NCI-H1105 (cell line): ENCODE data around the gene EPHA7.

Experiments used
- DNase-seq: peaks from one replicate; lab custom pipeline; 2025; lab: John Stamatoyannopoulos, UW

EPHA7 gene

DNA sequence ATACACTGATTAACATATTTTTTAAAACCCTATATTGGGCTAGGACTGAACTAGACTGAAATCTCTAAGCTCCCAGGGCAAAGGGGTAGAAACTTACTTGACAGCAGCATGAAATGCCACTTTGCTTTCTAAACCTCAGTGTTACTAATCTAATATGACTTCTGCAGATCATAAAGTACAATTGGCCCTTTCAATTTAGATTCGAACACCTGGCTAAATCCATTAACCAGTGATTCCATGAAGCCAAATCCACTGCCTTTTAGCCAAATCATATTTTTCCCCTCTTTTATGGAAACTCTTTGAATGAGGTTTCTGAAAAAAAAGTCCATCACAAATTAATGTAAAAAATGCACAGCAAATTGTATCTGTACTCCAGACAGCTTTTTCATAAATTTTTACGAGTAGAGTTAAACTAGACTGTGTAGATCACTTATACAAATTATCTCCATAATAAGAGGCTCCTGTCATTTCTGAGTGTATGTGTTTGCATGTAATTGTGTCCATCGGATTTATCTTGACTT, 25.7 kb downstream of the EPHA7 start:
- DNase-seq: peak; percentile 14

DNA sequence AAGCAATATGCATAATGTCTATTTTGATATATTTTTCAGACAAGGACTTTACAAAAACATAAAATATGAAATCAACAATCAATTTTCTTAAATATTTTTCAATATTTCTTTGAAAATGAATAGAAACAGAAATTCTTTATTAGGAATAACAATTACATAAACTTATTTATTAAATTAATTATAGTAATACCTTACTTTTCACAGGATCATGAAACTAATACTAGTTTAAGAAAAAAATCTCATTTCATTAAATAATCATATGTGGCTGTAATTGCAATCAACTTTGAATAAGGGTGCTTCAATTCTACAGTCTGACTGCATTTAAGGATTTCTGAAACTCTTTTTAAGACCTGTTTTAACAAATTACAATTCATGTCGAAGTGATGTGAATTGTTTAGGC, 26.6 kb downstream of the EPHA7 start:
- no peak for DNase-seq

DNA sequence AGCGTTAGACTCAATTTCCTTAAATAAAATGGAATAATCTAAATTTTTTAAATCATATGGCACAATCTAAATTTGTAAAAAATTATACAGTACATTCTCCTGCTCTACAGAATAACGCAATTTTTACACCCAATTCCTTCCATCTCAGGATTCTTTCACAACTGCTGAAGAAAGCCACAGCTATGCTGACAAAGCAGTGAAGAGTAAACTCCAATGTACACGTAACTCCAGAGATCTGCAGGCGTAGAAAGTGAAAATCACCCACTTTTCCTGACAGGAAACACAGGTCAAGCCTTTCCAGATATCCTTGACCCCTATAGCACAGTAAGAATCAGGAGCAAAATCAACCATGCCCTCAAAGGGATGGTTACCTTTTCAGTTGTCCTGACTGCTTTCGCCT, 27.4 kb downstream of the EPHA7 start:
- DNase-seq: no peak

DNA sequence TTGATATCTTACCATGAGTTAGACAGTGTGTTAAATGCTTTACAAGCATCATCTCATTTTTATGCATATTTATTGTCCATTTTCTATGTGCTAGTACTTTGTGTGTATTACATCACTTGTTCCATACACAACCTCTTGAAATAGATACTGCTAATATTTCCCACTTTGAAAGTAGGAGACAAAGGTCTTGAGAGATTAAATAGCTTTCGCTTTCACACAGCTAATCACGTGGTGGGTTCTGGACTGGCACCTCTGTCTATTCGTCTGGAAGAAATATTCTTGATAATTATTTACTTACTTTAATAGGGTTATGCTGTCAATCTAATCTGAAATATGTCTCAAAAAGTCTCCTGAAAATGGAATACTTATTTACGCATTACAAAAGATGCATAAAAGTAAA, 30.2 kb downstream of the EPHA7 start:
- DNase-seq: no peak

DNA sequence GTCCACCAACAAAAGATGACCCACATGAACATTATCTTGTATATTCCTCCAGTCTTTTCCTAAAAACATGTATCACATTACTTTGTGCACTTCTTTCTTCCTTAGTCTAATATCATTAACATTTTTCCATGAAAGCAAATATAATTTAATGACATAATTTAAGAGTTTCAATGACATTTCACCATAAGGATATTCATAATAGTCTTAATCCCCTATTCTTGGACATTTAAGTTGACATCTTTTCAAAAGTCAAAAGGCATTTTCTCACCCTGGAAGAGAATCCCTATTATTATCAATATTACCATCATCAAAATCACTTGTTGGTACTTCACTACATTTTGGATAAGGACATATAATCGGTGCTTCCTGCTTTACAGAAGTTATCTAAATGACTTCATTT, 31.3 kb downstream of the EPHA7 start:
- DNase-seq: no peak

DNA sequence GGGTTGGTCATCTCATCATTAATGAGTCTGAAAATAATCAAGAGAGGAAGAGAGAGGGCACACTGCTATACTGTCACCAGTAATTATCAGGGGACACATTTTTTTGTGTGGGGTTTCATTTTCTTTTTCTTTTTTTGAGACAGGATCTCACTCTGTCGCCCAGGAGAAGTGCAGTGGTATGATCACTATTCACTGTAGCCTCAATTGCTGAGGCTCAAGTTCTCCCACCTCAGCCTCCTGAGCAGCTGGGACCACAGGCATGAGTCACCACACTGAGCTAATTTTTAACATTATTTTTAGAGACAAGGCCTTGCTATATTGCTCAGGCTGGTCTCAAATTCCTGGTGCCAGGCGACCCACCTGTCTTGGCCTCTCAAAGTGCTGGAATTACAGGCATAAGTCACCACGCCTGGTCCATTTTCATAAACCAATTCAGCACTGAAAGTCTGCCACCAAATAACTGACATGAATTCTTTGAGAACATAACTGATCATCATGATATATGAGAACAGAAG, 43.3 kb downstream of the EPHA7 start:
- DNase-seq: no peak

DNA sequence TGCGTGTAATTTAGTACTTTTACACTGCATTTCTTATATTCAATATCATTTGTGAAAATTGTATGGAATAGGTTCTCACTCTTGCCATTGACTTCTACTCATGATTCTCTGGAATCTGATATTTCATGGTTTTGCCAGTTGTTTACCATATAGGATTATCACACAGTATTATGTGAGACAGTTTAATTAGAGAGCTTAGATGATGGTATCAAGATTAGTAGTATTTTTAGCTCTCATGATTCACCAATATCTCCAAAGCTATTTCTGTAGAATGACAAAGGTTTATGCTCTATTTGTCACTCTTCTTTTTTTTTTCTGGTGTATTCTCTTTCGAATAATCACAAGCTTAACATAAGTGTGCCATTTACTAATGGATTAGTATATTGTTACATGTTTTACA, 45.9 kb downstream of the EPHA7 start:
- DNase-seq: no peak

DNA sequence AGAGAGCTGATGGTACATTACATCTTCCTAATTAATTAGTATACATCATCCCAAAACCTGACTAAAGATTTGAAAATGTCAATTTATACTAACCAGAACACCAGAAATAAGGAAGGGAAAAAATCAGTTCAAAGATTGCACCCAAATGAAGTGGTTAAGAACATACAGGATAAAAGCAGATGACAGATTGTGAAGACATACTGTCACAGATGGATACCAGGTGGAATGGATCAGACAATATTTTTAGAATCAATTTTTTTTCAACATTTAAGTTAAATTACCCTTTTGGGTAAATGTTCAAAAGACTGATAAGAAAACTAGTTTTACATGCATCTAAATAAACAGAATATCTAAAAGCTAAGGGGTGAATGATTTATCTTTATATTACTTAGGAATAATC, 47.6 kb downstream of the EPHA7 start:
- no peak for DNase-seq

DNA sequence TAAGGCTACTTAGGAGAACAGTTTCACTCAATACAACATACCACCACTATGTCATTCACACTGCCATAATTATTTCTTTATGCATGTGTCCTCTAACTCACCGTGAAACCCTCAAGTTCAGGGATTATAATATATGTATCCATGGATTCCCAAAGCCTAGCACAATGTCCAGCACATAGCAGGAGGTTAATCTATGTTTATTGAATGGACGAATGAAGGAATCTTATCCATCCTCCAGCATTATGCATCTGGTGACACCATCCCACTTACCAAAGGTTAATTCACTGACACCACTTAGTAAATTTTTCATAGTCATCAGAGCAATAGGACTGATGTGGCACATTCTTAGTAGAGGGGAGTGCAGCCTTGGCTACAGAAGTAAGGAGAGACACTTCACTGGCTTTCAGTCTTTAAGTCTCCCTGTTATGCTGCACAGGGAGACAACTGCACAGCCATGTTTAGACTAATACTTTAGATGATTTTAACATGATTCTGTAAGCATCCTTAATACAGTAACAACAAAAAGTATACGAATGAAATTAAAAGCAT, 49.7 kb downstream of the EPHA7 start:
- no peak for DNase-seq

DNA sequence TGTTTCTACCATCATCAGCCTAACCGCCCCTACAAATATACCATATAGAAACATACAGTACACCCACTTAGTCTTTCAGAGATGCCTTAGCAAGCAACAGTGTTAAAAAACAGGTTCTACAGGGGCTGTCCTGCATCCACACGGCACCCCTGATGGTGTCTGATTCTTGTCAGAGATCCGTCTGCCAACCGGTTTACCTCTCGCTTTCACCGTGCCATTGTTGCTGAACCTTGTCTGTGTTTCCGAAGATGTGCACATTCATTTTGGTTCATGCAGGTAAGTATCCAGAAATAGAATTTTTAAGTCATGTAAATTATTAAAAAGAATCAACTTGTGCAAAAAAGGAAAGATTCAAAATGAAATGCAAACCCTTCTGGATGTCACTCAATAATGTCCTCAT, 52.9 kb downstream of the EPHA7 start:
- DNase-seq: no peak

DNA sequence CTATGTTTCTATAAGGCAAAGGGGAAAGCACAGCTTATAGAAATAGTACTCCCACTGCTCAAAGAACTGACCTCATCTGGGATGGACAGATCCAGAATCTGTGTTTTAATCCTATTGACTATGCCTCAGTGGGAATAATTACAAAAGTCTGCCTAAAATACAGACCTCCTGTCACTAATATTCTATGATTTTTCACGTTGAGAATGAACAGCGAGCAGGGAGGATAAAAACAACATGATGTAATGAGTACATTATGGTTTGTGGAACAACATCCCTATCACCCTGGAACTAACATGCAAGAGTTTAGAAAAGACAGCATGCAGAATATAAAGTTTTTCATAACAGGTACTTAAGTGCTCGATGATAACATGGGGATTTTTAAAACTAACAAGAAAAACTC, 53.9 kb downstream of the EPHA7 start:
- no peak for DNase-seq

DNA sequence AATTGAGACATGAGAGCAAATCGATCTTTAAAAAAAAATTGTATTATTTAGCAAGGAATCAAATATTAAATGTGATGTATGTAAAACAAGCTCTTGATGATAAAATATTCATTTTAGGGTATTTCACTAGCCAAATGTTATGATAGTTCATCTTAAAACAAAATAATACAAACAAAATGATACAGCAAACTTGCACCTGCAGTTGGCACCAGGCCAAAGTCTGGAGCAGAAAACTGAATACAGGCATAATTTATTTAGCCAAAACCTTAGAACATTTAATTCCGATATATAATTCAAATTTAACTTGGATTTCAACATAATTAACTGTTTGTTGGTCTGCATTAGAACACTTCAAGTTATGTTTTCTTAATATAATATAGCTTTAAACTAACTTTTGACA, 60.9 kb downstream of the EPHA7 start:
- peak; percentile 24 for DNase-seq

DNA sequence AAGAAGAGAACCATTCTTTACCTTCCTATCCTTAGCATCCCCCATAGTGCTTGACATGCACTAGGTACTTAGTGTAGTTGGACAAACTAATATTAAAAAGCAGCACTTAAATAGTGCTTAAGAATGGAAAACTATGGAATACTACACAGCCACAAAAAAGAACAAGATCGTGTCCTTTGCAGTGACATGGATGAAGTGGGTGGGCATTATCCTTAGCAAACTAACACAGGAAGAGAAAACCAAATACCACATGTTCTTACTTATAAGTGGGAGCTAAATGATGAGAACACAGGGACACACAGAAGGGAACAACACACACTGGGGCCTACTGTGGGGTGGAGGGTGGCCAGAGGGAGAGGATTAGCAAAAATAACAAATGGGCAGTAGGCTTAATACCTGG, 66.8 kb downstream of the EPHA7 start:
- no peak for DNase-seq

DNA sequence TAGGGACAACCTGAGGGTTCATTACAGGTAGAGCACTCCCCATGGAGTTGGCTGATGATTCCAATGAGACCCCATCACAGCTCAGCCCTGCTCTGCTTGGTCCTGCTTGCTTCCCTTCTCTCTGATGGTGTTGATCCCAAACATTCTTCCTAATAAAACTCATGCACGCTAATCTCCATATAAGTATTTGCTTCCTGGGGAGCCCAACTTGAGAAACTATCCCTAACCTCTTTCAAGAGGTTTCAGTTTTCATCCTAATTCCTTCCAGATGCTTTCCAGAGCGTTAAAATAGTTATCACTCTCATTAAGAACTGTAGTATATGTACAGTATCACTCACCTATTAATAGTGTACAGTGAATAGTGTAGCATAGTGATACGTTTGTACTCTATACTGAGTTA, 68.1 kb downstream of the EPHA7 start:
- DNase-seq: no peak

DNA sequence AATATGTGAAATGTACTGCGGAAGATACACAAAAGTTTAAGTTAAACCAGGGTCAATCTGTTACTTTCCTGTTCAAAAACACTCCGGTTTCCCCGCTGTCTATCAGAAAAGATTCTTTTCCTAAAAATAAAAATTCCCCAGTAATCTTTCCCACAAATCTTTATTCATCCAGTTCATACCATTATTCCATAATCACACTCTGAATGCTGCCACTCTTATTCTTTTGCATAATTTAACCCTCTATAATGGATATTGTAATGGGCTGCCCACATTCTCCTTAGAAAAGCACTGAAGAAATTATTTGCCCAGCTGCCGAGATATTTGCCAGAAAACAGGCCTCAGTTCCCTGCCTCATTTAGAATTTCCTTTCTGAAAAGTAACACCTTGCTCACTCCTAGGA, 68.6 kb downstream of the EPHA7 start:
- no peak for DNase-seq

DNA sequence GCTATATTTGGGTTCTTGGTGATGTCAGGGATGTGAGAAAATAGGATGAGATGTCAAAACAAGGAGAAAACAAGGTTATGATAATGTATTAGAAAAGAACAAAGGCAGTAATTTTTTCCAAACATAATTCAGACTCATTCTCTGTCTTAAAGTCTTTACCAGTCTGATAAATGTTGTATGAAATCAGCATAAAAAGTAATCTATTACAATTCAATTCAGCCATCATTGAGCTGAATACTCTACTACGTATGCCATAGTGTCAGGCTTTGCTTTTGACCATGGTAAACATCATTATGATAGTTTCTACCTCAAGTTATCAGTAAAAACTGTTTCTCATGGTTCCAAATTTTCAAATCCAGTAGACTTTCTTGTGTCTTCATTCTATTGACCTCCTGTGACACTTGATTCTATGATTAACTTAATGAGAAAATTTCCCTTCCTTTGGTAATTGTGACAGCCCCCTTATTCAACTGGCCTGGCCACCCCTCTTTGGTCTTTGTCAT, 75.0 kb downstream of the EPHA7 start:
- no peak for DNase-seq

DNA sequence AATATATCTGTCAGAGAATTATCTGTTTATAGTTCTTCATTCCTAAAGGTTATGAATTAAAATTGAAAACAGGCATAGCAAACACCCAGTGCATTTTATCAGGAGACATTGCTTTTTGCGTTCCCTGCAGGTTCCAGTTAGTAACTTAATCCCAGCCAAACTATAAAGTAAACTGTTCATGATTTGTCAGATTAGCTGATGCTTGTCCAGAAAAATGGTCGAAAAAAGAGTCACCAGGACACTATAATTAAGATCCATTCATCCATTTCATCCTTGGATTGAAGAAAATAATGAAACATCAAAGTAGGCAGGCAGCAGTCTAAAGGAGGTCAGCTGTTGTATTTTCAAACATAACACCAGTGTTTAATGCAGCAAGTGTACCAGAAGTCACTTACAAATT, 75.9 kb downstream of the EPHA7 start:
- no peak for DNase-seq

DNA sequence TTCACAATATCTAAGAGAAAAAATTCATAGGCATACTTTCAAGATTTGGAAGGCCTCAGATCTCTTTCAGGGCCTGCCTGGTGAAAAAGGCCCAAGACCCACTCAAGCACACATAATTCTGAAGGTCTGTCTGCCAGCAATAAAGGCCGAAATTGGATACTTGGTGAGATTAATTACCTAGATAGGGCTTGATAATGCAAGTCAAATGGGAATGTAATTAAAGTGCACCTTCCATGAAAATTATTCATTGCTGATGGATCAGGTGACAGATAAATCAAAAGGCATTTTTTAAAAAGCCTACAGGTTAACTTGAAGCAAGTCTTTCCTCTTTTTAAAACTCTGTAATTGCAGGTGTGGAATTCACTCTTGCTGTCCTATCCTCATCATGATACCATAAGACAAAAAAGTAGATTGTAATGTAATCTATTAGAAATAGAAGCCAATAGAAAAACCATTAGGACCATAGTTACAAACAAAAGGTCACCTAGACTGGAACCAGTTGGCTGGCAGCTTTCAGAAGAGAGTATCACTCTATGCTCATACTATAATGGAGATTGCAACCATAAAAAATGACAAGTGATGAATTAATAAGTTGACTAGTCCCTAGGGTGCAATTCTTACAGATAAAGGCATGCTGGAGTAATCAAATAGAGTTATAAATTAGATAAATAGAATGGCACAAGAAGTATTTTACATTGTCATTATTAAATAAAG, 77.3 kb downstream of the EPHA7 start:
- DNase-seq: peak; percentile 98

DNA sequence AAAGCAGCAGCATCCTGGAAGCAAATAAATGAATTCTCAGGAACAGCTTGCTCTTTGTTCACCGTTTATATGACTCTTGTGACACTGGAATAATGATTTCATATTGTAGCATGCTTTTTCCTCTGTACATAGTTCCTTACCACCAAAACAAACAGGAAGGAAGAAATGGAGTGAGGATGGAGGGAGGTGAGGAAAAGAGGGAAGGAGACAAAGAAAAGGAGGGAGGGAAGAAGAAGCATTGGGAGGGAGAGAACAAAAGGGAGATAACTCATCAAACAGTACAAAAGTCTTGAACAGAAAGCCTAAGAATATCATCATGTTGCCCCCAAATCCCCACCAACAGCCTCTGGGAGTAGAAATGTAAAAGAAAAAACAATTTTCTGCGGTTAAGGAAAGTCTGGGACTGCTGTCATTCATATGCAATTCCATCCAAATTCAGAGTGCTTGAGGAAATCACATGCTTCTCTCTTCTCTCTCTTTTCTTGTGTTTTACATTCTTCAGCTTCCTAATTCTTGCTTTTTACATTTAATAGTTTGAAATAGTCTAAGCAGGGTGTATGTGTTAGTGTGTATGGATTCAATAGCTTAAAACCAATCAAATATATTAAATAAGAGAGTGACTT, 81.5 kb downstream of the EPHA7 start:
- DNase-seq: no peak

DNA sequence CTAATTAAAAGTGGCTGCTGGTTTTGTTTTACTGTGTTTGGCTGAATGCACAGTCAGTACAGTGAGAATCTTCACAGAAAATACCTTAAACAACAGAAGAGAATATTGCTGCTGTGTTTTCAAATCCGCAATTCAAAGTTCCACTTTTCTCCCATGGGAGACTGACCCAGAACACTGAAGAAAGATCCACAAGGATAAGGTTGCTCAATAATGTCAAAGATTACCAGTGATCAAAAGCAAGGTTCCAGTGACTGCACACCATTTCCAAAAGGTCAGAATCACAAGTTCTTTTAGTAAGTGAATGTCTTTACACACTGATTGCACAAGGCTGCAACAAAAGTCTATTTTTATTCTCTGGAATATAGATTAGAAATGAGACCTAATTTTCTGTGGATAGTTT, 82.3 kb downstream of the EPHA7 start:
- DNase-seq: no peak

DNA sequence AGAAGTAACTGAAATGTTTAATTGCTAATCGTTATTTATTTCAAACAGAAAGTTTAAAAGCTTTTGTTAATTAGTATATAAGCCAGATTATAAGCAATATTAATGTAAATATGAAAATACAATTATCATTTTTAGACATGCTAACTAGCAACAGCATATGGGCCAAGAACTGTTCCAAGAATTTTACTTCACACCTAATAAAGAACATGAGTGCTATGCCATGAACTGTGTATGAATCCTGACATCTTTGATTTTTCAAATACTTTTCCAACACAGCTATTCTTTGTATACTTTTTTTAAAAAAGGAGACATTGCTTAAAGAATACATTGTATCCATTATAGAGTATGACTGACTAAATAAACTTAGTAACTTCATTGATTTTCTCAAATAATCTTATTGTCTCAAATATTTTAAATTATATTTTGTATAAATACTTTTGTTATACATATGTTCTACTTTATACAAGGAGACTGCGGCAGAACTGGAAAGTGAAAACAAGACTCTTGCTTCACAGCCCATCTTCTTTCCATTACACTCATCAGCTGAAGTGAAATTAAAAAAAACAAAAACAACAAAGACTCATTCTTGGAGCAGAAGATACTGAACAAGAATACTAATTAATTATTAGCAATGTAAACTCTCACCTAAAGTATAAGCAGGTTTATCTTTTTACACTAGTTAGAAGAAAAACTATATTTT, 89.9 kb downstream of the EPHA7 start:
- DNase-seq: no peak

DNA sequence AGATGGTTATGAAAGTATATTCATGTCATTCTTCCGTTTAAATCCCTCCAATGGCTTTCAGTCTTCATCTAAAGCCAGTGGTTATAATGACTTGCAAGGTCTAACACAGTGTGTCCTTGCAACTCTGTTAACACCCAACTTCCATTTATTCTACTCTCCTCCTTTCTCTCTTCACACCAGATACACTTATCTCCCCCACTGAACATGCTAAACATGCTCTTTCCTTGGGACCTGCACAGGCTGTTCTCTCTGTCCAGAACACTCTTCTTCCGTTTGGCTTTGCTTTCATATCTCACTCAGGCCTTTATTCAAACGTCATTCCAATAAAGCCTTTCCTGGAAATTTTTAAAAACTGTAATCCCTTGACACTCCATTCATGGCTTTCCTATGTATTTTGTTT, 91.5 kb downstream of the EPHA7 start:
- no peak for DNase-seq

DNA sequence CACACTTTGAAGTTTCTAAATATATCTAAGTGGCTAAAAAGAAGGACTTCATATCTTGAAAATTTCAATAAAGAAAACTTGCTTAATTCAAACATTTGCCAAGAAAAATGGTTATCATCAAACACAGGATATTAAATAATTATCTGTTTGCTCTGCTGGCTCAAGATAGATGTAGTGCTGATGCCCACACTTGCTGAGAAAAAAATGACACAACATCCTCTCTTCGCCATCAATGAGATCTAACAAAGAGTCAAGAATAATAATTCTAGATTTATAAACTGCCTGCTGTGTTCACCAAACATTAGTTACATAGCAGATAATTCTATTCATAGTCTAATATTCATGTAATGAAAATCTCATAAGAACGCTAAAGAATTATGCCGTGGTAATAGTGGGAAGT, 93.6 kb downstream of the EPHA7 start:
- DNase-seq: no peak
